Measurements from ENCODE around the gene FMR1.

Gene FMR1

GRCh38 chrX:147911192-147912022 is at the start of gene FMR1:
Gene FMR1, plus strand, starts transcription at chrX:147911919. Its CDS starts 261 bp downstream, at chrX:147912180.
- peak; percentile 92 for DNase-seq

- no peak for DNase-seq
Measured at GRCh38 chrX:147875866-147876596, 35.7 kb upstream of the FMR1 start.

GRCh38 chrX:147876849-147877646 is 34.7 kb upstream of the FMR1 start:
- DNase-seq = no peak

DNA sequence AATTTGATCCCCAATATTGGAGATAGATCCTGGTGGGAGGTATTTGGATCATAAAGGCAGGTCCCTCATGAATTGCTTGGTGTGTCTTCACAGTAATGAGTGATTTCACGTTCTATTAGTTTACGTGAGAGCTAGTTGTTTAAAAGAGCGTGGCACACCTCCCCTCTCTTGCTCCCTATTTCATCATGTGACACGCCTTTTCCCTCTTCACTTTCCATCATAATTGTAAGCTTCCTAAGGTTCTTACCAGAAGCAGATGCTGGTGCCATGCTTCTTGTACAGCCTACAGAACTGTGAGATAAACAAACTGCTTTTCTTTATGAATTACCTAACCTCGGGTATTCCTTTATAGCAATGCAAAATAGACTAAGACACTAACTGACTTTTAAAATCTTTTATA is 34.0 kb upstream of the FMR1 start:
- no peak for DNase-seq

DNA sequence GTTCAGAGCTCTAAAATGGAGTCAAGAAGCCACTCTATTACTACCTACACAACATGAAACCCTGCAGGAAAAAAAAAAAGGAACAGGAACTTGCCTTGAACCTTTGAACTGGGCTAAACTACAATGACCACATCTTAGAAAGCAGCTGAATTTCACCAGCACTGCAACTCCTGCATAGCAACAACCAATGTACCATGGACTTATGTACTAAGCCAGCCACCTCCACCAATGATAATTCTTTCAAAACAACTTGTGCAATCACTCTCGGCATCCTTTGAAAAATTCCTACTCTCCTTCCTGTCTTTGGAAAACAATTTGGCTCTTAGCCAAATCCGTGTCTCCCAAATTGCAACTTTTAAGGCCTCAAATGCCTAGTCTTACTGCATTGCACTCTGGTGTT is 26.8 kb upstream of the FMR1 start:
- DNase-seq = no peak

- no peak for DNase-seq
Measured at GRCh38 chrX:147890756-147891155, 21.0 kb upstream of the FMR1 start.

DNA sequence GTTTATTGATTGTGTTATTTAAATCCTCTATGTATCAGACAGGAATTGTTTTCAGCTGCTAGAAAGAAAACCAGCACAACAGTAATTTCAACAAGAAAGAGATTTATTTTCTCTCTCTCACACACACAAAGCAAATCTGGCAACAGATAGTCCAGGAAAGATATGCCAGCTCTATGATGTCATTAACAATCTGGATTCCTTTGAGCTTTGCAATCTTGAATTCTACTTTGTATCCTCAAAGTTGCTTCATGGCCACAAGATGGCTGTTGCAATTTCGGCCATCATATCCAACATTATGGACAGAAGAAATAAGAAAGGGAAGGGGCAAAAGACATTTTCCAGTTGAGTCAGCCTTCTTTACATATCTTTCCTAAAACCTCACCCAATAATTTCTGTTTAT is 19.8 kb upstream of the FMR1 start:
- no peak for DNase-seq

GRCh38 chrX:147893741-147894140 is 18.0 kb upstream of the FMR1 start:
- DNase-seq = no peak

GRCh38 chrX:147894366-147894963 is 17.3 kb upstream of the FMR1 start:
- no peak for DNase-seq

- no peak for DNase-seq
Measured at GRCh38 chrX:147897117-147897516, 14.6 kb upstream of the FMR1 start.

DNA sequence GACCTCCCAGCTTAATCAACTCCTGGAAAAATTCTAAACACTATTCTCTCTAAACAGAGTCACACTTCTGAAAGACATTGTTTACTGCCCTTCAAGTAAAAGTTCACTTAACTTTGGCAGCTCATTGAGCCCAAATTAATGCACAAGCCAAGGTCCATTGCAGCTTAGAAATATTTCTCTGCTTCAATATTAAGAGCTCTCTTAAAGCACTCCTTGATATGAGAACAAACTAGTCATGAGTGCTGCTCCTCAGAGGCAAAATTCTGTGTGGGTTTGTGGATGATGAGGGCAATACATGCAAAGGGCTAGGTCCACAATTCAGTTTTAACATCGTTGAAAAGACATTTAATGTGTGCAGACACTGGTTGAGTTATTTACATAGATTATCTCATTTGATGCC is 12.8 kb upstream of the FMR1 start:
- DNase-seq = no peak

DNA sequence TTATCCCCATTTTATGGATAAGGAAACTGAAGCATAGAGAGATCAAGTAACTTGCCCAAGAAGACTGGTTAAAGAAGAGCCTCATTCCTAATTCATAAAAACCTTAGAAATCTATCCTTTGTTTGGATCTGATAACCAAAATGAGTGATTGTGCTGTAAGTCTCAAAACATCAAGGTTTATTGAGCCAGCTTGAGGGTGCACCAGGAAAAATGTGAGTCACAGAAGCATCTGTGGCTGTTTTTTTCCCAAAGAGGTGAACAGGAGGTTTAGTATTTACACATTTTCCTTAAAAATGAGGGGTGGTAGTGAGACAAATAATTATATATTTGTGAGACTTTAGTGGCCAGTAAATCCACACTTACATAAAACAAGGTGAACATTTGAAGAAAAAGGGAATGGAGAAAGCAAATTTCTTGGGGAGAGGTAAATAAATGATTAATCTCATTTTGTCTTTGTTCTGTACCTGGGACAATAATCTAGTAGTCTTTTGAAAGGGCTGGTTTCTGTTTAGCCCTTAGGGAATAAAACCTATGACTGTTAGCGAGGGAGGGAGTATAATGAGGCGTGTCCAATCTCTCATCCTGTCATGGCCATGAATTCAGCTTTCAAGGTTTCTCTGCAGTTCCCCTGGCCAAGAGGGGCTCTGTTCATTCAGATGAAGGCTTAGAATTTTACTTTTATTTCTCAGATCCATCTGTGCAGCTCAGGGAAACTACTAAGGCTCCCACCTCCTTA is 12.2 kb upstream of the FMR1 start:
- DNase-seq = no peak

GRCh38 chrX:147900349-147900748 is 11.4 kb upstream of the FMR1 start:
- DNase-seq = no peak

DNA sequence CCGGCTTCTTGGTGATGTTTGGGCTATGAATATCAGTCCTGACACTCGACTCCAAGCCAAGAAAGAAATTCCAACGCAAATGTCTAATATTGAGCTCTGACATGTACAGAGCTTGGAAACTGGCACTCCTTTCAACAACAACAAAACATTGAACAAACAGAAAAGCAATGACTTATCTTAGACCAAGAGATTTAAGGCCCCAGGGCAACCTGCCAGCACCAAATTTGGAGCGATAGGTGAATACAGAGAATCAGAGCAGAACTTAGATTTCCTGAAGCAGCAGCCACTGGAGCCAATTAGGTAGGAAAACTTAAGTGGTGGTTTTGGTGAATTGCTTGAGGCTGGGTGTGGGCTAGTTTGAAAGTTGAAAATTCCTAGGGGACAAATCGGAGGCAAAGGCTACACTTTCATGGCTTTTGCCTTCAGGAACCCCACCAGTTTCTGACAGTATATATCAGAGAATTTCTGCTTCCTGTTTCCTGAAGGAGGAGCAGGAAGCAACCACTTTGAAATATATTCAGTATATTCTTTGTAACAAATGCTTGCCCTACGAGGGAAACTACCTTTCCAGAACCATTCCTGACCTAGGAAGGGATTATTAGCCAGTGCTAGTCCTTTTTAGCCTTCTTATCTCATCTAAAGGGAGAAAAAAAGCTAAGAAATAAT is 10.1 kb upstream of the FMR1 start:
- no peak for DNase-seq

- DNase-seq = no peak
Measured at GRCh38 chrX:147902270-147902669, 9.4 kb upstream of the FMR1 start.

DNA sequence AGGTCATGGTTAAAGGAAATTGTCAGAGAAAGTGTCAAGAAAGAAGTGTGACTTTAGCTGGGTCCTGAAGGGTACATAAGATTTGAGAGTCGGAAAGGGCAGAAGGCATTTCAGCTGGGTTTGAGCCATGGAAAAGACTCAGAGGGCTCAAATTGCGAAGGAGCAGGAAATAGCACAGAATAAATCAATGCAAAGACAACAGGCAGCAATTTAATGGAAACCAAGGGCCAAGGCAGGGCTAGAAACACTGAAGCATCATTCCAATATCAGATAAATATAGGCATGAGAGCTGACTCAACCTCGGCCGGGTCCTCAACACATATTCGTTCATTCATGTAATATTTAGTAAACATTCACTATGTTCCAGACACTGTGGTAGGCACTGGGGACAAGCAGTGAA is 3.6 kb upstream of the FMR1 start:
- DNase-seq = no peak

GRCh38 chrX:147910607-147911006 is 1.1 kb upstream of the FMR1 start:
- DNase-seq = no peak

DNA sequence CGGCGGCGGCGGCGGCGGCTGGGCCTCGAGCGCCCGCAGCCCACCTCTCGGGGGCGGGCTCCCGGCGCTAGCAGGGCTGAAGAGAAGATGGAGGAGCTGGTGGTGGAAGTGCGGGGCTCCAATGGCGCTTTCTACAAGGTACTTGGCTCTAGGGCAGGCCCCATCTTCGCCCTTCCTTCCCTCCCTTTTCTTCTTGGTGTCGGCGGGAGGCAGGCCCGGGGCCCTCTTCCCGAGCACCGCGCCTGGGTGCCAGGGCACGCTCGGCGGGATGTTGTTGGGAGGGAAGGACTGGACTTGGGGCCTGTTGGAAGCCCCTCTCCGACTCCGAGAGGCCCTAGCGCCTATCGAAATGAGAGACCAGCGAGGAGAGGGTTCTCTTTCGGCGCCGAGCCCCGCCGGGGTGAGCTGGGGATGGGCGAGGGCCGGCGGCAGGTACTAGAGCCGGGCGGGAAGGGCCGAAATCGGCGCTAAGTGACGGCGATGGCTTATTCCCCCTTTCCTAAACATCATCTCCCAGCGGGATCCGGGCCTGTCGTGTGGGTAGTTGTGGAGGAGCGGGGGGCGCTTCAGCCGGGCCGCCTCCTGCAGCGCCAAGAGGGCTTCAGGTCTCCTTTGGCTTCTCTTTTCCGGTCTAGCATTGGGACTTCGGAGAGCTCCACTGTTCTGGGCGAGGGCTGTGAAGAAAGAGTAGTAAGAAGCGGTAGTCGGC is 528 bp downstream of the FMR1 start:
- no peak for DNase-seq

GRCh38 chrX:147913570-147913969 is 1.9 kb downstream of the FMR1 start:
- DNase-seq = no peak

GRCh38 chrX:147914591-147914990 is 2.9 kb downstream of the FMR1 start:
- no peak for DNase-seq

DNA sequence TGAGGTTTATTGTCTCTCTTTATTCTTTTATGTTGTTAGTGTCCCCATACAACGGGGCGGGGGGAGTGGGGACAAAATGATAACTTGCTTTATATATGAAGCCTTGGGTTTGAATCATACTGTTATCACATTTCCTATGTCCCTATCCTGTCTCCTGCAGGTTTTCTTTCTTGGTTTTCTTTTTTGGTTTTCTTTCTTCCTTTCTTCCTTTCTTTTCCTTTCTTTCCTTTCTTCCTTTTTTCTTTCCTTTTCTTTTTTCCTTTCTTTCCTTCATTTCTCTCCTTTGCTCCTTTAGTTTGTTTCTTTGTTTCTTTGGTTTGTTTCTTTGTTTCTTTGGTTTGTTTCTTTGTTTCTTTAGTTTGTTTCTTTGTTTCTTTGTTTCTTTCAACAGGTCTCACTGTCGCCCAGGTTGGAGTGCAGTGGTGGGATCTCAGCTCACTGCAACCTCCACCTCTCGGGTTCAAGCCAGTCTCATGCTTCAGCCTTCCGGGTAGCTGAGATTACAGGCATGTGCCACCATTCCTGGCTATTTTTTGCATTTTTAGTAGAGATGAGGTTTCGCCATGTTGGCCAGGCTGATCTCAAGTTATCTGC is 4.8 kb downstream of the FMR1 start:
- no peak for DNase-seq

Measured in activated CD4-positive, alpha-beta T cell treated with anti-CD3 and anti-CD28 coated beads for 1 hour (primary cell).